ENCODE data around the gene HIP1.
"Not testable (repeated sequence)": the region's sequence is repeated elsewhere in the genome, so short reads cannot be mapped to it uniquely, and the experiment has no call there.

HIP1 gene

DNA sequence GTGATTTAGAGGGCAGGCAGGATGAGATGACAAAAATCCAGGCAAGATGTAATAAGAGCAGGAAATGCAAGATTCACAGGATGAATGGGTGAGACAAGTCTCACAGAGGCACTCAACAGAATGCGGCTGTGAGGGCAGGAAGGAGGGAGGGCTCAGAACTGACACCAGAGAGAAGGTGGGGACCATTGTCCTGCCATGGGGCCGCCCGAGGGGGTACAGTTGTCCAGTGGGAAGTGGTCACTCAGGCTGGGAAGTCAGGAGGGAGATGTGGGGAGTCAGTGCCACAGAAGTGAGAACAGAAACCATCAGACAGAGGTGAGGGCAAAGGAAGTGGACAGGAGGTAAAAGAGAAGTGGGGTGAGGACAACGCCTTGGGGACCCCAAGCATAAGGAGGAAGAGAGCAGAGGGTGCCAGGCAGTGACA lies 8.9 kb downstream of the HIP1 start:
- H3K4me1 Mint-ChIP-seq (ENCODE audit: low read depth): peaks cover 20% of the 10 kb centered on the region
- no peaks in the 10 kb centered on the region for H3K27me3 Mint-ChIP-seq
- H3K36me3 Mint-ChIP-seq: no peaks in the 10 kb centered on the region
- no peaks in the 10 kb centered on the region for H3K9me3 Mint-ChIP-seq (ENCODE audit: low read depth)
- peak overlapping the region; percentile 41 for H3K27ac Mint-ChIP-seq
- no peak overlapping the region for H3K4me3 Mint-ChIP-seq

DNA sequence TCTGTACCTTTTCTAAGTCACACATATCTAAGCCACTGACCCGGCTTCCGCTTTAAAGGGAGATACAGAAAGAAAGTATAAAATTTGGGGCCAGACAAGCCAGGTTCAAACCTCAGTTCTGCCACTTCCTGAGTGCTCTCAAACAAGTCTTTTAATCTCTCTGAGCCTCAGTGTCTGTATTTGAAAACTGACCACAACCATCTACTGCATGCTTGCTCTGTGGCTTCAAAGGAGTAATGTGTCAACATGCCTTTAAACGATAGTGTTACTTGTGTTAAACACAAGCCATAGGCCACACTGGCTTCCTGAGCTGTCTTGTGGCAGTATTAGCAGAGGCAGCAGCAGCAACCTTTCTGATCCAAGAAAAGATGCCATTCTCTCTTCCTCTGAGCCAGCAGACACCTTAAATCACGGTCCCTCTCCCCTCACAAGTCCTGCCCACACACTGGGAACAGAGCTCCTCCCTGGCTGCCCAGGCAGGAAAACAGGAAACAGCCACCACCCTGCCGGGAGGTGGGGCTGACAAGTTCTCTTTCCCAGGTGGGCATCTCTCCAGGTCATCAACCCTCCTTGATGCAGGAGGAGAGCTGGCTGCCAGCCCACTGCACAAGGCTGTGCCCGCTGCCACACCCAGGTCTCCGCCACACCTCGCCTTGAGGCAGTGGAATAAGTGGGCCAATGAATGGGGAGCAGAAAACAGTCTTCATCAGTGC lies 10.7 kb downstream of the HIP1 start:
- Mint-ChIP-seq H3K9me3 (ENCODE audit: low read depth) (no peaks in the 10 kb centered on the region), H3K4me3 (peak overlapping the region; percentile 54), H3K27ac (peak overlapping the region; percentile 64), H3K27me3 (no peaks in the 10 kb centered on the region), H3K4me1 (ENCODE audit: low read depth) (peaks cover 20% of the 10 kb centered on the region), H3K36me3 (no peaks in the 10 kb centered on the region)

DNA sequence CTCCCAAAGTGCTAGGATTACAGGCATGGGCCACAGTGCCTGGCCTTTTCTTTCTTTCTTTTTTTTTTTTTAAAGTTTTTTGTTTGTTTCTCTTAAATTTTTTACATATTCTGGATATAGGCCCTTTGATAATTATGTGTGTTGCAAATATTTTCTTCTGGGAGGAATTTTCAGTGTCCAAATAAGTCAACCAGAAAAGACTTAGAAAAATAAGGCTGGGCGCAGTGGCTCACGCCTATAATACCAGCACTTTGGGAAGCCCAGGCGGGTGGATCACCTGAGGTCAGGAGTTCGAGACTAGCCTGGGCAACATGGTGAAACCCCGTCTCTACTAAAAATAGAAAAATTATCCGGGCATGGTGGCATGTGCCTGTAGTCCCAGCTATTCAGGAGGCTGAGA lies 11.4 kb downstream of the HIP1 start:
- not testable (repeated sequence) for H3K4me3 Mint-ChIP-seq; H3K27ac Mint-ChIP-seq; H3K9me3 Mint-ChIP-seq (ENCODE audit: low read depth); H3K27me3 Mint-ChIP-seq; H3K36me3 Mint-ChIP-seq
- H3K4me1 Mint-ChIP-seq (ENCODE audit: low read depth): peaks cover 20% of the 10 kb centered on the region

GRCh38 chr7:75725306-75725705 lies 13.4 kb downstream of the HIP1 start:
- H3K27me3 Mint-ChIP-seq: no peaks in the 10 kb centered on the region
- no peak overlapping the region for H3K4me3 Mint-ChIP-seq
- no peak overlapping the region for H3K27ac Mint-ChIP-seq
- peaks cover 20% of the 10 kb centered on the region for H3K4me1 Mint-ChIP-seq (ENCODE audit: low read depth)
- H3K9me3 Mint-ChIP-seq (ENCODE audit: low read depth): no peaks in the 10 kb centered on the region
- no peaks in the 10 kb centered on the region for H3K36me3 Mint-ChIP-seq

- peaks cover 10% of the 10 kb centered on the region for H3K4me1 Mint-ChIP-seq (ENCODE audit: low read depth)
- no peak overlapping the region for H3K27ac Mint-ChIP-seq
- no peaks in the 10 kb centered on the region for H3K9me3 Mint-ChIP-seq (ENCODE audit: low read depth)
- no peaks in the 10 kb centered on the region for H3K27me3 Mint-ChIP-seq
- no peaks in the 10 kb centered on the region for H3K36me3 Mint-ChIP-seq
- no peak overlapping the region for H3K4me3 Mint-ChIP-seq
Observed at GRCh38 chr7:75723444-75723843, 15.3 kb downstream of the HIP1 start.

DNA sequence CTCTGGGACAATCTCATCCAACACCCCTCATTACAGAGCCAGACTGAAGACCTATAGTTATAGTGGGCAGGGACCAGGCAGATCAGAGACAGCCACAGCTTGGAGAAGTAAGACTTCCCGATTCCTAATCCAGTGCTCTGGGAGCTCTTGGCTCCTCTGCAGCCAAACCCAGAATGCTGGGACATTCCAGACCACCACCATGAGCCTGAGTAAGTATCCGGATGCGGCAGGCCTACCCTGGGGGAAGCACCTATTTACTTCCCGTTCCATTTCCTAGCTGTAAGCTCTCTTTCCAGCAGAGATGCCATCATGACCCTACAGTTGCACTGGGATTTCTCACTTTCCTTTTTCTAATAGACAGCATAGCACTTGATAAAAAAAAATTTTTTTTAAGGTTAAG lies 16.4 kb downstream of the HIP1 start:
- H3K27ac Mint-ChIP-seq: no peak overlapping the region
- H3K27me3 Mint-ChIP-seq: no peaks in the 10 kb centered on the region
- H3K4me3 Mint-ChIP-seq: no peak overlapping the region
- peaks cover 1% of the 10 kb centered on the region for H3K4me1 Mint-ChIP-seq (ENCODE audit: low read depth)
- no peaks in the 10 kb centered on the region for H3K36me3 Mint-ChIP-seq
- H3K9me3 Mint-ChIP-seq (ENCODE audit: low read depth): no peaks in the 10 kb centered on the region

- H3K9me3 Mint-ChIP-seq (ENCODE audit: low read depth); H3K36me3 Mint-ChIP-seq; H3K27ac Mint-ChIP-seq; H3K27me3 Mint-ChIP-seq; H3K4me1 Mint-ChIP-seq (ENCODE audit: low read depth); H3K4me3 Mint-ChIP-seq: not testable (repeated sequence)
Observed at GRCh38 chr7:75721922-75722321, 16.8 kb downstream of the HIP1 start.

DNA sequence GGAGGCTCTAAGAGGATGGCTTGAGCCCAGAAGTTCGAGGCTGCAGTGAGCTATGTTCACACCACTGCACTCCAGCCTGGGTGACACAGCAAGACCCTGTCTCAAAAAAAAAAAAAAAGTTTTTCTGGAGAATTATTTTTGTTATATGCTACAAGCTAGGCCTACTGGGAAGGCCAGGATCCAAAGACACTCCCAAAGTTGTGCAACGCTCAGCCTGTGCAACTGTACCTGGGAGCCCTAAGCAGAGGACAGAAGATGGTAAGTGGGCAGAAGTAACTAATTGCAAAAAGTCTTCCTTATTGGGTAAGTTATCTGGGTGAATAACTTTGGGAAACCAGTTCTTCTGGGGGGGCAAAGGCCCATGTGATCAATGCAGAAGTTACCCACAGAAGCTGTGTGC lies 17.3 kb downstream of the HIP1 start:
- Mint-ChIP-seq H3K27me3 (no peaks in the 10 kb centered on the region), H3K27ac (no peak overlapping the region), H3K36me3 (peaks cover 2% of the 10 kb centered on the region), H3K9me3 (ENCODE audit: low read depth) (no peaks in the 10 kb centered on the region), H3K4me1 (ENCODE audit: low read depth) (no peaks in the 10 kb centered on the region), H3K4me3 (no peak overlapping the region)

GRCh38 chr7:75719626-75720025 lies 19.1 kb downstream of the HIP1 start:
- Mint-ChIP-seq H3K4me3 (no peak overlapping the region), H3K27ac (no peak overlapping the region)

DNA sequence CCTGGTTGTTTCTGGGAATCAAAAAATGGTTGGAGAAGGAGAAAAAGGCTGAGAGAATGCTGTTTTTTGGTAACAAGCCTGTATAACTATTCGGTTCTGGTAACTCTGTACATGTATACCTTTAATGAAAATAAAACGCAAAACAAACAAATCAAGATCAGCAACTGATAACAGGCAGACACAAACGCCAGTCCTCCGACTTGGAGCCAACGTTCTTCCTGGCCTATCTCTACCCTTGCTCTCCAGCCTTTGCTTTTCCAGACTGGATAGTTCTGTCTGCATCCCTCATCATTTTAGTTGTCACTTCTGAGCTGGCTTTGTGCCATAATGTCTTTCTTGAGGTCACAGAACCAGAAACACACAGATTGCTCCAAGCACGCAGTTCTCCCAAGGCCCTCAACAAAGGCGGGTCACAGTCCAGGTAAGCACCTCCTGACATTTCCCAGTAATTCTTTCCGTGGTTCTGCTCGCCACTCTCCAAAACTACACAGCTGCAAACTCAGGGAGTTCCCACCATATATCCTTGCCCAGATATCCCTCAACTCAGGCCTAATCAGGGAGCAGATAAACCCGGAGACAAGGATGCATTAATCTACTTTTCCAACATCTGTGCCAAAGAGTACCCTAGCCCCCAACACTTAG lies 20.2 kb downstream of the HIP1 start:
- no peaks in the 10 kb centered on the region for H3K9me3 Mint-ChIP-seq (ENCODE audit: low read depth)
- H3K4me1 Mint-ChIP-seq (ENCODE audit: low read depth): no peaks in the 10 kb centered on the region
- no peak overlapping the region for H3K4me3 Mint-ChIP-seq
- H3K36me3 Mint-ChIP-seq: peaks cover 5% of the 10 kb centered on the region
- no peak overlapping the region for H3K27ac Mint-ChIP-seq
- H3K27me3 Mint-ChIP-seq: no peaks in the 10 kb centered on the region

More at GRCh38 chr7:75719626-75720025, 19.1 kb downstream of the HIP1 start:
- H3K27me3 Mint-ChIP-seq: no peaks in the 10 kb centered on the region
- H3K4me1 Mint-ChIP-seq (ENCODE audit: low read depth): no peaks in the 10 kb centered on the region
- H3K9me3 Mint-ChIP-seq (ENCODE audit: low read depth): no peaks in the 10 kb centered on the region
- H3K36me3 Mint-ChIP-seq: peaks cover 5% of the 10 kb centered on the region

GRCh38 chr7:75717746-75718145 lies 21.0 kb downstream of the HIP1 start:
- H3K4me1 Mint-ChIP-seq (ENCODE audit: low read depth); H3K9me3 Mint-ChIP-seq (ENCODE audit: low read depth); H3K4me3 Mint-ChIP-seq; H3K36me3 Mint-ChIP-seq; H3K27ac Mint-ChIP-seq; H3K27me3 Mint-ChIP-seq: not testable (repeated sequence)

GRCh38 chr7:75716992-75717626 lies 21.6 kb downstream of the HIP1 start:
- Mint-ChIP-seq H3K27me3 (no peaks in the 10 kb centered on the region), H3K27ac (no peak overlapping the region), H3K36me3 (peaks cover 5% of the 10 kb centered on the region), H3K9me3 (ENCODE audit: low read depth) (no peaks in the 10 kb centered on the region), H3K4me1 (ENCODE audit: low read depth) (peaks cover 6% of the 10 kb centered on the region), H3K4me3 (no peak overlapping the region)

- peaks cover 7% of the 10 kb centered on the region for H3K36me3 Mint-ChIP-seq
- H3K4me1 Mint-ChIP-seq (ENCODE audit: low read depth): peaks cover 7% of the 10 kb centered on the region
- H3K9me3 Mint-ChIP-seq (ENCODE audit: low read depth): peaks cover 5% of the 10 kb centered on the region
- H3K27me3 Mint-ChIP-seq: no peaks in the 10 kb centered on the region
- H3K4me3 Mint-ChIP-seq: no peak overlapping the region
- H3K27ac Mint-ChIP-seq: no peak overlapping the region
Observed at GRCh38 chr7:75715864-75716263, 22.9 kb downstream of the HIP1 start.

DNA sequence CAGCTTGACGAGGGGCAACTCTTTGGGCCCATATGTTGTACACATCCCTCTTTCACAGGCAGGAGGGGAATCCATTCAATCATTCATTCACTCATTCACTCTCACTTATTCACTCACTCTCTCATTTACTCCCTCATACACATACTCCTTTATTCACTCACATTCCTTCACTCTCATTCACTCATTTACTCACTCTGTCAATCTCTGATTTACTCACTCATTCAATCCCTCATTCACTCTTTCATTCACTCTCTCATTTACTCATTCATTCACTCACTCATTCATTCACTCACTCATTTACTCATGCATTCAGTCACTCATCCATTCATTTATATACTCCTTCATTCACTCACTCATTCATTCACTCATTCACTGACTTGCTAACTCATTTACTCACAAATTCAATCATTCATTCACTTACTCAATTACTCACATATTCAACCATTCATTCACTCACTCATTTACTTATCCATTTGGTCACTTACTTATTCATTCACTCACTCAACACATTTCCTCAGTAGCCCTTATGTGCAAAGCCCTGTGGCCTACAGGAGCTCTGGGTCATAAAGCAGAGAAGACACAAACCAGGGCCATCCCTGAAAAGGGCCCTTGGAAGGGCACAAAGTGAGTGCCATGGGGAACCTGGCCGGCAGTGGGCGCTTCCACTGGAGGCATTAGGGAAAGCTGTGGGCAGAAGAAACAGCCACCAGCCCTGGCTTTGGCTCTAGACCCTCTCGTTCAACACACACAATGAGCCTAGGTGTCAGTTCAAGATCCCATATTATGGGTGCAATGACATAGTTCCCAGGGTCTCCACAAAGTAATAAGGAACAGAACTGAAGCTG lies 26.0 kb downstream of the HIP1 start:
- Mint-ChIP-seq H3K4me3 (no peak overlapping the region), H3K27ac (no peak overlapping the region)

More for the DNA sequence above, 26.0 kb downstream of the HIP1 start:
- Mint-ChIP-seq H3K4me1 (ENCODE audit: low read depth) (peaks cover 7% of the 10 kb centered on the region), H3K36me3 (peaks cover 14% of the 10 kb centered on the region), H3K27me3 (no peaks in the 10 kb centered on the region), H3K9me3 (ENCODE audit: low read depth) (peaks cover 9% of the 10 kb centered on the region)

Measured in activated naive CD8-positive, alpha-beta T cell (primary cell).